Neural cell (in vitro differentiated cells): ENCODE results near the gene CLPSL1. TPM values are rescaled to one million over a fixed set of nuclear protein-coding genes. Genes with fewer than 3 reads are reported as not detected.

Experiments used
- H2AFZ ChIP-seq: fragments of 200-600, 300-800 bp; sonication (generic), shearing (Covaris generic); 2 replicates; pipeline ENCODE4 v1.6.0; 2014; ENCODE audit warnings: low read depth, mild to moderate bottlenecking, antibody characterized with exemption, low read length, moderate library complexity
- H3F3A ChIP-seq: fragments of 200-600 bp; shearing (Covaris generic); 2 replicates; pipeline ENCODE4 v1.6.1; 2016; ENCODE audit warnings: mild to moderate bottlenecking, moderate library complexity, mixed read lengths, antibody characterized with exemption, low read length; ENCODE audit not compliant: insufficient read depth, poor library complexity, severe bottlenecking
- H3K27ac ChIP-seq: fragments of 200-600, 300-800 bp; sonication (generic), shearing (Covaris generic); 2 replicates; pipeline ENCODE4 v1.5.1; 2014; ENCODE audit warnings: mild to moderate bottlenecking, low read length, moderate library complexity
- H3K27me3 ChIP-seq: fragments of 300-800, 200-600 bp; sonication (generic), shearing (Covaris generic); 2 replicates; pipeline ENCODE4 v1.6.0; 2014; ENCODE audit warnings: mild to moderate bottlenecking, low read depth, low read length, moderate library complexity; ENCODE audit not compliant: insufficient read depth
- H3K36me3 ChIP-seq: fragments of 300-800, 200-600 bp; sonication (generic), shearing (Covaris generic); 2 replicates; pipeline ENCODE4 v1.5.1; 2014; ENCODE audit warnings: mild to moderate bottlenecking, antibody characterized with exemption, low read length, moderate library complexity; ENCODE audit not compliant: insufficient read depth
- H3K4me2 ChIP-seq: fragments of 300-800, 200-600 bp; sonication (generic), shearing (Covaris generic); 2 replicates; pipeline ENCODE4 v1.6.0; 2014; ENCODE audit warnings: mild to moderate bottlenecking, low read length
- H3K4me3 ChIP-seq: fragments of 300-800, 200-600 bp; sonication (generic), shearing (Covaris generic); 2 replicates; pipeline ENCODE4 v1.5.1; 2014; ENCODE audit warnings: mild to moderate bottlenecking, low read length, moderate library complexity
- H3K79me2 ChIP-seq: fragments of 200-600 bp; shearing (Covaris generic); replicated peaks from 2 replicates; pipeline ENCODE4 v1.6.0; 2014; ENCODE audit warnings: mild to moderate bottlenecking, low read length, moderate library complexity; ENCODE audit not compliant: insufficient read depth
- H3K9ac ChIP-seq: fragments of 300-800, 200-600 bp; sonication (generic), shearing (Covaris generic); 2 replicates; pipeline ENCODE4 v1.6.1; 2016; ENCODE audit warnings: mild to moderate bottlenecking, low read length, mixed read lengths
- H3K9me2 ChIP-seq: fragments of 200-600 bp; shearing (Covaris generic); 2 replicates; pipeline ENCODE4 v1.6.1; 2016; ENCODE audit warnings: mild to moderate bottlenecking, low read length, mixed read lengths; ENCODE audit not compliant: insufficient read depth
- H3K9me3 ChIP-seq: fragments of 200-600, 300-800 bp; sonication (generic), shearing (Covaris generic); 2 replicates; pipeline ENCODE4 v1.6.1; 2016; ENCODE audit warnings: mild to moderate bottlenecking, mixed run types, low read length, moderate library complexity, mixed read lengths
- H4K20me1 ChIP-seq: fragments of 200-600 bp; shearing (Covaris generic); 2 replicates; pipeline ENCODE4 v1.6.1; 2016; ENCODE audit warnings: mild to moderate bottlenecking, mixed run types; ENCODE audit not compliant: insufficient read depth
- CTCF ChIP-seq: fragments of 450-650 bp; IDR thresholded peaks from 2 replicates; pipeline ENCODE4 v1.5.1; 2014; ENCODE audit warnings: antibody characterized with exemption, mild to moderate bottlenecking, moderate library complexity; ENCODE audit not compliant: poor library complexity, severe bottlenecking
- EP300 ChIP-seq: fragments of 450-650 bp; conservative IDR thresholded peaks from 2 replicates; pipeline ENCODE4 v1.6.1; 2014; ENCODE audit warnings: antibody characterized with exemption, mild to moderate bottlenecking, moderate library complexity; ENCODE audit not compliant: poor library complexity, severe bottlenecking
- EZH2 ChIP-seq: fragments of 200-600, 300-800 bp; shearing (Covaris generic), sonication (generic); IDR thresholded peaks from 2 replicates; pipeline ENCODE4 v1.6.1; 2014; ENCODE audit warnings: antibody characterized with exemption, low read length, borderline replicate concordance, mild to moderate bottlenecking; ENCODE audit not compliant: insufficient read depth, poor library complexity, severe bottlenecking
- MXI1 ChIP-seq: fragments of 450-650 bp; conservative IDR thresholded peaks from 2 replicates; pipeline ENCODE4 v1.6.1; 2014; ENCODE audit warnings: antibody characterized with exemption, mild to moderate bottlenecking; ENCODE audit not compliant: poor library complexity, severe bottlenecking
- POLR2AphosphoS5 ChIP-seq: IDR thresholded peaks from 2 replicates; pipeline ENCODE4 v1.6.1; 2012
- RAD21 ChIP-seq: fragments of 450-650 bp; conservative IDR thresholded peaks from 2 replicates; pipeline ENCODE4 v1.6.1; 2014; ENCODE audit warnings: antibody characterized with exemption, mild to moderate bottlenecking, moderate library complexity
- REST ChIP-seq: IDR thresholded peaks from 2 replicates; pipeline ENCODE4 v1.6.1; 2012; ENCODE audit warnings: borderline replicate concordance
- SMC3 ChIP-seq: fragments of 450-650 bp; conservative IDR thresholded peaks from 2 replicates; pipeline ENCODE4 v1.6.1; 2014; ENCODE audit warnings: antibody characterized with exemption, mild to moderate bottlenecking, moderate library complexity; ENCODE audit not compliant: poor library complexity
- TAF1 ChIP-seq: IDR thresholded peaks from 2 replicates; pipeline ENCODE4 v1.6.1; 2012; ENCODE audit warnings: low read depth
- polyA plus RNA-seq: library from polyadenylated mRNA; depleted of rRNA; stranded (reverse); fragments of >200 nt; gene quantifications from 2 replicates; pipeline ENCODE4 v1.2.3, GENCODE V29; 2014

The CLPSL1 gene
- polyA plus RNA-seq, 1 donor from 2014 or later, result not detected

DNA sequence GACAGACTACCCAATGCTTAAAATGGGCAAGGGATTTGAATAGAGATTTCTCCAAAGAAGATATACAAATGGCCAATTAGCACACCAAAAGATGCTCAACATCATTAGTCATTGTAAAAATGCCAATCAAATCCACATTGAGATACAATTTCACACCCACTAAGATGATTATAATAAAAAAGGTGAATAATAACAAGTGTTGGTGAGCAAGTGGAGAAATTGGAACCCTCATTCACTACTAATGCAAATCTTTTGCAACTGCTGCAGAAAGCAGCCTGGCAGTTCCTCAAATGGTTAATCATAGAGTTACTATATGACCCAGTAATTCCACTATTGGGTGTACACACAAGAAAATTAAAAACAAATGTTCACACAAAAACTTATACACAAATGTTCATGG, 36.7 kb downstream of the CLPSL1 start:
- H3F3A ChIP-seq, result no peaks in the 10 kb centered on the region

DNA sequence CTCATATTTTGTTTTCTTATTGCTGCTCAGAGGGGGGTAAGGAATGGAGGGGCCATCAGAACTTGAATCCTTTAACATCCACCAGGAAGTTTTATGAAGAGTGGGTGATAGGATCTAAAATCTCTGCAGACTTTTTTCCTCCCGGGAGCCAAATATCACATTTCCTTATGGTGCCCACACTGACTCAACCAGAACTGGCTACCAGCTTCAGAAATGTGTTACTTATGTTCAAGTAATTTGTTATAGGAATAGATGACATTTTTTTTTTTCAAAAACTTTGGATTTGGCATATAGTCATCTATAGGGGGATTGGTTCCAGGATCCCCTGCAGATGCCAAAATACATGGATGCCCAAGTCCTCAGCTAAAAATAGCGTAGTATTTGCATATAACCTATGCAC, 42.8 kb downstream of the CLPSL1 start:
- no peaks in the 10 kb centered on the region for H3F3A ChIP-seq
- TF ChIP-seq REST (no peak), RAD21 (no peak), TAF1 (no peak)
- H3K9ac ChIP-seq, result no peak overlapping the region
- no peaks in the 10 kb centered on the region for H3K9me3 ChIP-seq
- H4K20me1 ChIP-seq, result no peaks in the 10 kb centered on the region
- H3K27me3 ChIP-seq, result no peaks in the 10 kb centered on the region
- no peaks in the 10 kb centered on the region for H3K79me2 ChIP-seq
- no peak overlapping the region for H3K4me2 ChIP-seq
- H3K36me3 ChIP-seq, result no peaks in the 10 kb centered on the region
- no peak overlapping the region for H2AFZ ChIP-seq
- H3K27ac ChIP-seq, result no peak overlapping the region
- H3K9me2 ChIP-seq, result no peaks in the 10 kb centered on the region
- no peak overlapping the region for H3K4me3 ChIP-seq

More for the DNA sequence above, 36.7 kb downstream of the CLPSL1 start:
- TF ChIP-seq POLR2AphosphoS5 (no peak), TAF1 (no peak)
- Histone ChIP-seq H3K9me2 (no peaks in the 10 kb centered on the region), H3K4me3 (no peak overlapping the region), H3K9me3 (no peaks in the 10 kb centered on the region), H3K79me2 (no peaks in the 10 kb centered on the region), H3K9ac (no peak overlapping the region), H3K27ac (no peak overlapping the region), H3K27me3 (no peaks in the 10 kb centered on the region), H4K20me1 (no peaks in the 10 kb centered on the region), H3K36me3 (no peaks in the 10 kb centered on the region), H3K4me2 (no peak overlapping the region), H2AFZ (no peak overlapping the region)

DNA sequence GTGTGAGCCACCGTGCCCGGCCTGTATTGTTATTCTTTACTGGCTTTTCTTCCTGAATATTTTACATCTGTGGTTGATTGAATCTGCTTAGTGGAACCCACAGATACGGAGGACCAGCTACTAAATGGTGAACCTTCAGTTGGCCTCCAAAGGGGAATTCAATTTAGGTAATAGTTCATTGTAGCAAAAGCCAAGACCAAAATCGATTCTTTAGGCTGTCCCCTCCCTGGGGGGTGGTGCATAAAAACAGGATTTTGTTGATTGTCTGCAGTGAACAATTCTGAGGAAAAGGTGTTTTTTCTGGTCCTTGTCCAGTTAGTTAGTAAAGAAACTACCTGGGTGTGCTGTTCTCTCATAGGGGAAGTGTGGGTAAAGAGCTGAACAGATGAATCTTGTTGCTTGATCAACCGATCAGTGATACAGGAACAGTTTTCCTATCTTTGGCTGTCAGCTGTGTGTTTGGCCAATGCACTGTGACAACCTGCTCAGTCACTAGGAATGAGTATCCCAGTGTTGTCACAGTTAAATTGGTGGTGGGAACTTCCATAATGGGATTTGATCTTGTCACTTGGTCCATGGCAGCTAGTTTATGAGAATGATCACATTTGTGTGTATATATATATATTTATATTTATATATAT, 43.9 kb downstream of the CLPSL1 start:
- H3K4me3 ChIP-seq, result no peak overlapping the region
- no peaks in the 10 kb centered on the region for H3K36me3 ChIP-seq
- H4K20me1 ChIP-seq, result no peaks in the 10 kb centered on the region
- no peaks in the 10 kb centered on the region for H3K9me3 ChIP-seq
- H3K79me2 ChIP-seq, result no peaks in the 10 kb centered on the region
- no peak overlapping the region for H3K27ac ChIP-seq
- H2AFZ ChIP-seq, result no peak overlapping the region
- no peaks in the 10 kb centered on the region for H3F3A ChIP-seq
- H3K9me2 ChIP-seq, result no peaks in the 10 kb centered on the region
- no peak overlapping the region for H3K4me2 ChIP-seq
- H3K9ac ChIP-seq, result no peak overlapping the region
- TF ChIP-seq POLR2AphosphoS5 (no peak), EZH2 (no peak), CTCF (no peak), SMC3 (no peak), EP300 (no peak), MXI1 (no peak), REST (no peak), RAD21 (no peak), TAF1 (no peak)
- no peaks in the 10 kb centered on the region for H3K27me3 ChIP-seq
